Activated T-cell treated with anti-CD3 and anti-CD28 coated beads, Interleukin-2, amount 50 U/mL, for 72 hours (primary cell): ENCODE results near the gene RBPMS2. TPM values are rescaled to one million over a fixed set of nuclear protein-coding genes. Genes with fewer than 3 reads are reported as not detected.
A peak's percentile ranks its signal among the peaks of the same experiment; 100 is the strongest.

Source experiments
- ATAC-seq, 2 donors: fragments of 150-1000 bp; cut with Tn5 transposase; replicated peaks in 1 of 2; 2 replicates each; pipeline ENCODE4 v1.10.0; 2021; ENCODE audit warnings: moderate library complexity in 2 of 2, mild to moderate bottlenecking in 1 of 2
- DNase-seq, 2 donors: peaks; one replicate each; pipeline ENCODE4 v3.0.0; 2021 to 2022; ENCODE audit warnings: mixed read lengths in 1 of 2
- H3K27ac Mint-ChIP-seq: one replicate; pipeline ENCODE4 v1.8.0; 2022; ENCODE audit warnings: mild to moderate bottlenecking, moderate library complexity, mixed read lengths
- H3K27me3 Mint-ChIP-seq: one replicate; pipeline ENCODE4 v1.8.0; 2022; ENCODE audit warnings: low read depth, mixed read lengths
- H3K36me3 Mint-ChIP-seq, 2 donors: one replicate each; pipeline ENCODE4 v1.8.0; 2022; ENCODE audit warnings: mixed read lengths in 2 of 2, mild to moderate bottlenecking in 1 of 2; ENCODE audit not compliant: insufficient read depth in 2 of 2
- H3K4me1 Mint-ChIP-seq: one replicate; pipeline ENCODE4 v1.8.0; 2022; ENCODE audit warnings: low read depth, mixed read lengths
- H3K4me3 Mint-ChIP-seq, 2 donors: one replicate each; pipeline ENCODE4 v1.8.0; 2022; ENCODE audit warnings: mild to moderate bottlenecking in 2 of 2, mixed read lengths in 2 of 2, moderate library complexity in 2 of 2
- H3K9me3 Mint-ChIP-seq, 2 donors: one replicate each; pipeline ENCODE4 v1.8.0; 2022; ENCODE audit warnings: mixed read lengths in 2 of 2
- total RNA-seq, 2 donors: library from RNA; stranded (reverse); gene quantifications; one replicate each; pipeline ENCODE4 v1.2.3, GENCODE V29; 2022

RBPMS2 gene
- total RNA-seq, 2 donors from 2014 or later: 0.14 TPM; not detected in 1

DNA sequence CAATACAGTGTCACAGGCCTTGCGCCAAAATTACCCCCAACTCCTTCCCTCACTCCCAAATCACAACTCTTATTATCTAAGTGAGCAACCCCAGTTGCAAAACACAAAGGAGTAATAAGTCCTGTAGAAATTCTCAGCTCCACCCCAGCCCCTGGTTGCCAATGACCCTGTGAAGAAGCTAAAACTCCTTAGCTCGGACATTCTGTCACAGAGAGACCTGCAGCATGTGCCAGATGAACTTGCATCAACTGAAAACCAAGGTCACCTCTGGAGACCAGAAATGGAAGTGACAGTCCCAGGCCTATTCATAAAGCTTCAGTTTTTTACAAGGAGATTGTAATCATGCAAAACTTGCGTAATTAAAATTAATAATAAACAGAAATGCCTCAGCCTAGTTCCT lies 55.2 kb downstream of the RBPMS2 start:
- ATAC-seq: no peak
- no peak for DNase-seq
- H3K27ac Mint-ChIP-seq: no peak overlapping the region
- H3K4me3 Mint-ChIP-seq: no peak overlapping the region
- H3K4me1 Mint-ChIP-seq: peaks cover 14% of the 10 kb centered on the region
- no peaks in the 10 kb centered on the region for H3K36me3 Mint-ChIP-seq
- no peaks in the 10 kb centered on the region for H3K27me3 Mint-ChIP-seq
- H3K9me3 Mint-ChIP-seq: no peaks in the 10 kb centered on the region

DNA sequence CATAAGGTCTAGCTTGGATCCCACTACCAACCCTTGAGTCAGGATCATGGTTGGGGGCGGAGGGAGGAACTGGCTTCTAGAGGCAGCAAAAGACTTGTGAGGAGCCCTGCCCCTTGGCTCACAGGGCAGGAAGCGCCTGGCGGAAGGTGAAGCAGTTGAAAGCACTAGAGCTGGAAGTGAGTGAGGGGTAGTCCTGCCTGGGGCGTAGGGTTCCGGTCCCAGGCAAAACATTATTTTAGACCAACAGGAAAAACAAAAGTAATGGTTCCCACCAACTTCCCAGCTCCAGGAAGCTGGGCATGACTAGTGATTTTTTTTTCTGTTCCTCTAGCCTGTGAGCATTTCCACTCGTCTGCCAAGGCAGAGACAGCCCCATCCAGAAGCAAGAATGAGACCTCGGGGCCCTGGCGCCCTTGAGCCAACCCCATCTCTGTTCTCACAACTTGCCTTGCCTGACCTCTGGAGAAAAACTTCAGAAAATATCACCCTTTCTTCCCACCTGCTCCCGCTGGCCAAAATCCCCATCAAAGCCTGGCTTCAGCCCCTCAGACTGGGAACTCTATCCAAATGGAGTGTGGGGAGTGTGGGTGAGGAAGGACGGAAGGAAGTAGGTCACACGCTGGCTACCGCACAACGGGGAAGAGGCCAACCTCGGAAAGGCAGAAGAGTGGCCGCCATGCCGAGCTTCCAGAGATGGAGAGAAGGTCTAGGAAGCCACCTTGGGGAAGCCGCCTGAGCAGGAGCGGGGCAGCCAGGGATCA lies 57.5 kb downstream of the RBPMS2 start:
- H3K4me1 Mint-ChIP-seq: peaks cover 14% of the 10 kb centered on the region
- ATAC-seq: no peak
- peak overlapping the region in 1 of 2 donors; percentile 12 for H3K4me3 Mint-ChIP-seq
- no peak overlapping the region for H3K27ac Mint-ChIP-seq
- H3K9me3 Mint-ChIP-seq: no peaks in the 10 kb centered on the region
- peak in 1 of 2 donors; percentile 12 for DNase-seq
- H3K36me3 Mint-ChIP-seq: no peaks in the 10 kb centered on the region
- H3K27me3 Mint-ChIP-seq: no peaks in the 10 kb centered on the region

DNA sequence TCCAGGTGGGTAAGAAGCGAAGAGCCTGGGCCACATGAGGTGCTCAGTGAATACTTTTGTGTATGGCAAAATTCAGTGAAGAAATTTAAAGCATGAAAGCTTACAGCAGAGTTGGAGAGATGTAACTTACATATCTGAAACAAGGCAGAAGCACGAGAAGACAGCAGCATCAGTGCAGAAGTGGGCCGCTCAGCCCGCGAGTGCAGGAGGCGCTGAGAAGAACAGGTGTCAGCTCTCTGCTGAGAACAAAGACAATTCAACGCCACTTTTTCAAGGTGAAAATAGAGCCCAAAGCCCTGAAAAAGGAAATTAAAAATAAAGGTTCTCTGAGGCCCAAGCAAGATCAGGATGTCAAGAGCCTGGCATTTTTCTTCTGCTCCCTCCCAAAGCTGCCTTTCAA lies 58.3 kb downstream of the RBPMS2 start:
- H3K4me3 Mint-ChIP-seq: no peak overlapping the region
- no peaks in the 10 kb centered on the region for H3K27me3 Mint-ChIP-seq
- ATAC-seq (no peak), DNase-seq (no peak)
- H3K27ac Mint-ChIP-seq: no peak overlapping the region
- no peaks in the 10 kb centered on the region for H3K9me3 Mint-ChIP-seq
- peaks cover 14% of the 10 kb centered on the region for H3K4me1 Mint-ChIP-seq
- H3K36me3 Mint-ChIP-seq: no peaks in the 10 kb centered on the region

DNA sequence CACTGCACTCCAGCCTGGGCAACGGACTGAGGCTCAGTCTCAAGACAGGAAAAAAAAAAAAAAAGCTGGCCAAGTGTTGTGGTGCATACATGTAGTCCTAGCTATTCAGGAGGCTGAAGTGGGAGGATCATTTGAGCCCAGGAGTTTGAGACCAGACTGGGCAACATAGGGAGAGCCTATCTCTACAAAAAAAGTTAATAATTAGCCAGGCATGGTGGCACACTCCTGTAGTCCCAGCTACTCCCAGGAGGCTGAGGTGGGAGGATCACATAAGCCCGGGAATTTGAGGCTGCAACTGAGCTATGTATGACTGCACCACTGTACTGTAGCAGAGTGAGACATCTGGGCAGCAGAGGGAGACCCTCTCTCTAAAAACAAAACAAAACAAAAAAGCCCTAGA lies 58.9 kb downstream of the RBPMS2 start:
- H3K9me3 Mint-ChIP-seq: no peaks in the 10 kb centered on the region
- H3K27me3 Mint-ChIP-seq: no peaks in the 10 kb centered on the region
- no peak overlapping the region for H3K27ac Mint-ChIP-seq
- no peak overlapping the region for H3K4me3 Mint-ChIP-seq
- H3K4me1 Mint-ChIP-seq: peaks cover 14% of the 10 kb centered on the region
- ATAC-seq: no peak
- no peak for DNase-seq
- H3K36me3 Mint-ChIP-seq: no peaks in the 10 kb centered on the region

DNA sequence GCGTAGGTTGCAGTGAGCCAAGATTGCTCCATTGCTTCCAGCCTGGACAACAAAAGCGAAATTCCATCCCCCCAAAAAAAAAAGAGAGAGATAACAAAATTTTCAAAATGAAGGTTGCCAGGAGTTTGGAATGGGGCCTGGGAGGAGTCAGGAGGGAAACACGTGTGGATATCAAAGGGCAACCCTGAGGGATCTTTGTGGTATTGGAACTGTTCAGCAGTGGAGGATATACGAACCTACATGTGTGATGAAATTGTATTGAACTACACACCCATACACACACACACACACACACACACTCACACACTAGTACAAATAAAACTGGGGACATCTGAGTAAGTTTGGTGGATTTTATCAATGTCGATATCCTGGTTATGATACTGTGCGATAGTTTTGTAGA lies 61.8 kb downstream of the RBPMS2 start:
- no peaks in the 10 kb centered on the region for H3K27me3 Mint-ChIP-seq
- no peaks in the 10 kb centered on the region for H3K36me3 Mint-ChIP-seq
- no peak overlapping the region for H3K4me3 Mint-ChIP-seq
- DNase-seq (no peak), ATAC-seq (no peak)
- no peak overlapping the region for H3K27ac Mint-ChIP-seq
- no peaks in the 10 kb centered on the region for H3K9me3 Mint-ChIP-seq
- peaks cover 14% of the 10 kb centered on the region for H3K4me1 Mint-ChIP-seq

DNA sequence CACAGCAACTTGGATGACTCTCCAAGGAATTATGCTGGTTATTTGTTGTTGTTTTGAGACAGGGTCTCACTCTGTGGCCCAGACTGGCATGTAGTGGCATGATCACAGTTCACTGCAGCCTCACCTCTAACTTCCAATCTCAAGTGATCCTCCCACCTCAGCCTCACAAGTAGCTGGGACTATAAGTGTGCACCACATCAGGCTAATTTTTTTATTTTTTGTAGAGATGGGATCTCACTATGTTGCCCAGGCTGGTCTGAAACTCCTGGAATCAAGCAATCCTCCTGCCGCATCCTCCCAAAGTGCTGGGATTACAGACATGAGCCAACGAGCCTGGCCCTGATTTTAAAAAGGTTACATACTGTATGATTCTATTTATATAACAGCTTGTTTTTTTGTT lies 63.0 kb downstream of the RBPMS2 start:
- no peak overlapping the region for H3K27ac Mint-ChIP-seq
- DNase-seq: no peak
- no peak for ATAC-seq
- no peaks in the 10 kb centered on the region for H3K9me3 Mint-ChIP-seq
- H3K36me3 Mint-ChIP-seq: no peaks in the 10 kb centered on the region
- peaks cover 4% of the 10 kb centered on the region for H3K4me1 Mint-ChIP-seq
- no peaks in the 10 kb centered on the region for H3K27me3 Mint-ChIP-seq
- H3K4me3 Mint-ChIP-seq: no peak overlapping the region

DNA sequence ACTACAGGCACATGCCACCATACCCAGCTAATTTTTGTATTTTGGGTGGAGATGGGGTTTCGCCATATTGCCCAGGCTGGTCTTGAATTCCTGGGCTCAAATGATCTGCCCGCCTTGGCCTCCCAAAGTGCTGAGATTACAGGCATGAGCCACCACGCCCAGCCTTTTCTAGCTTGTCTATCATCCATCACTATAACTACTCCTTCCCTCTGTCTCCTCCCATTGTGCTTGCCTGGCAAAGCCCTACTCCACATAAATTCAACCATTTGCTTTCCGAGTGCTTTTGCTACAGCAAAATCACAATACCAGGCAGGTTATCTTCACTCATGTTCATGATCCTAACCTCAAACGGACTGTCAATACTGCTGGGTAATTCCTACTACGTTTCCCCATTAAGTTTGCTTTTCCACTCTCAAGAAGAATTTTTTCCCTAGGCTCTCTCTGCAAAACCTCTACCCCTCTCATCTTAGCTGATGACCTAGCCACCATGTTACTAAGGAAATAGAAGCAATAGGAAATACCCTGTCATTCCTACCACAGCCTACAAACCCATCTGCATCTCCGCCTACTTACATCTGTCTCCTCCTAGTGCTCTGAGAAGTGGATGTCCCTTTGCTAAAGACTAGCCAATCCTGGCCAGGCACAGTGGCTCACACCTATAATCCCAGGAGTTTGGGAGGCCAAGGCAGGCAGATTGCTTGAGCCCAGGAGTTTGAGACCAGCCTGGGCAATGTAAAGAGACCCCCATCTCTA lies 64.5 kb downstream of the RBPMS2 start:
- Mint-ChIP-seq H3K36me3 (no peaks in the 10 kb centered on the region), H3K27ac (no peak overlapping the region), H3K4me1 (no peaks in the 10 kb centered on the region), H3K27me3 (no peaks in the 10 kb centered on the region), H3K9me3 (no peaks in the 10 kb centered on the region), H3K4me3 (no peak overlapping the region)
- DNase-seq (no peak), ATAC-seq (no peak)

DNA sequence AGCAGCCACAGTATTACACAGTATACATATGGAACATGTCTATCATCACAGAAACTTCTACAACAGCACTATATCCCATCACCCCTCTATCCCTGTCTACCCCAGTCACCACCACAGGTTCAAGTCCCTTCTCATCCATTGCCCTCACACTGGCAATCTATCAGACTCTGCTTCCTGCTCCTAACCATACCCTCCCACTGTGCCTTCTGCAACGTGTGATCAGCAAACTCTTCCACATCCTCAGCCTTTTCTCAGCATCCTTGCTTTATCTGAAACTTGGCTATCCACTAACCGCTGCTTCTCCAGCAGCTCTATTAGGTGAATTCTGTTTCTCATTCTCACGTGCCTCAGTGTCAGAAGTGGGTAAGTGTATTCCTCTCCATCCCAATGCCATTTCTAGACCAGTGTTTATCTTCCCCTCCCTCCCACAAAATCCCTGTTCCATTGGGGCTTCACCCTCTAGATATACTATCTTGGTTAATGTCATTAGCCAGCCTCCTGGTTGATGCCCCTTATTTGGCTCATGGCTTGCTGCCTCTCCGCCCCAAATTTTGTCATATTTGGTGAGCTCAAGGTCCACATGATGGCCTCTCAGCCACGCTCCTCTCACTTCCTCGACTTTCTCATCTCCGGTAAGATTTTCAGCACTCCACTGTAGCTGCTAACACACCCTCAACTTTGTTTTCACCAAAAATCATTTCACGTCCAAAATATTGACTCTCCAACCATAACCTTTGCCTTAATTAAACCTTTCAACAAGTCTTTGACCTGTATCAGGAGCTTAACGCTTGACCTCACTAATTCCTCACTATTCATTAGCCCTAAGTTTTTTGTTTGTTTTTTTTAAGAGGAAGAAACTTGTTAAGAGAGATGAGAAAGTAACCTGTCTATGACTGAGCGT lies 69.1 kb downstream of the RBPMS2 start:
- DNase-seq: no peak

DNA sequence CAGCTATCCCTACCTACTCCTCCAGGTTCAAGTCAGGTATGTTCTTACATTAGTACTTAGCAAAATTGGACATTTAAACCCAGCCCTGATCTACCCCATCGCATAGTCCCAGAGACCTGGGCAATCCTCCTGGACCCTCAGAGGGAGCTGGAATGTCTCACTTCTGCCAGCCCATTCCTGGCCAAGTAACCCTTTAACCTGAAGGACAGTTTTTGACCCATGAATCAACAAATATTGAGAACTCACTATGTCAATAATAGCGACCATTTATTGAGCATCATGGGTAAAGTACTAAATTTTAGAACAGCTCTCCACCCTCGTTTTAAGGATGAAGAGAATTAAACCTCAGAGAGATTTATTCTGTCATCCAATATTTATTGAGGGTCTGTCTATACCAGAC lies 70.4 kb downstream of the RBPMS2 start:
- Mint-ChIP-seq H3K4me3 (no peak overlapping the region), H3K4me1 (peaks cover 34% of the 10 kb centered on the region), H3K27me3 (no peaks in the 10 kb centered on the region), H3K9me3 (no peaks in the 10 kb centered on the region), H3K27ac (no peak overlapping the region), H3K36me3 (peaks cover 6 to 9% of the 10 kb centered on the region in 2 donors)
- no peak for DNase-seq
- no peak for ATAC-seq

More for the DNA sequence above, 69.1 kb downstream of the RBPMS2 start:
- Mint-ChIP-seq H3K4me1 (peaks cover 21% of the 10 kb centered on the region), H3K27me3 (no peaks in the 10 kb centered on the region), H3K36me3 (peaks cover 2 to 3% of the 10 kb centered on the region in 2 donors), H3K9me3 (no peaks in the 10 kb centered on the region), H3K4me3 (no peak overlapping the region), H3K27ac (no peak overlapping the region)
- ATAC-seq: no peak

DNA sequence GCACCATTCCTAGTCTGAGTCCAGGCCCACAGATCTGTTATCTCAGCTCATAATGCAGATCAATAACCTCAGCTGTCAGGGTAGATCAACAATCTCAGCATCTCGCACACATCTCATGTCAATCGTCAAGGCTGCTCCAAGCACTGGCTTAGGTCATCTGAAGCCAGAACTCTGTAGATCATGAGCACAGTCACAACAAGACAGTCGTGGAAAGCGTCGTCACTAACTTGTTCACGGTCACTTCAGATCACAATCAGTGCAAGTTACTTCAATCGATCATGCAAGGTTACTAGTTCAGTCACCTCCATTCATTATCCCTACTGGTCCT lies 71.8 kb downstream of the RBPMS2 start:
- Mint-ChIP-seq H3K4me1 (peaks cover 48% of the 10 kb centered on the region), H3K9me3 (no peaks in the 10 kb centered on the region), H3K27ac (peak overlapping the region; percentile 64), H3K36me3 (peaks cover 6 to 9% of the 10 kb centered on the region in 2 donors), H3K27me3 (no peaks in the 10 kb centered on the region), H3K4me3 (peak overlapping the region; percentile 87 to 89)
- ATAC-seq: peak; percentile 15 to 27
- no peak for DNase-seq

DNA sequence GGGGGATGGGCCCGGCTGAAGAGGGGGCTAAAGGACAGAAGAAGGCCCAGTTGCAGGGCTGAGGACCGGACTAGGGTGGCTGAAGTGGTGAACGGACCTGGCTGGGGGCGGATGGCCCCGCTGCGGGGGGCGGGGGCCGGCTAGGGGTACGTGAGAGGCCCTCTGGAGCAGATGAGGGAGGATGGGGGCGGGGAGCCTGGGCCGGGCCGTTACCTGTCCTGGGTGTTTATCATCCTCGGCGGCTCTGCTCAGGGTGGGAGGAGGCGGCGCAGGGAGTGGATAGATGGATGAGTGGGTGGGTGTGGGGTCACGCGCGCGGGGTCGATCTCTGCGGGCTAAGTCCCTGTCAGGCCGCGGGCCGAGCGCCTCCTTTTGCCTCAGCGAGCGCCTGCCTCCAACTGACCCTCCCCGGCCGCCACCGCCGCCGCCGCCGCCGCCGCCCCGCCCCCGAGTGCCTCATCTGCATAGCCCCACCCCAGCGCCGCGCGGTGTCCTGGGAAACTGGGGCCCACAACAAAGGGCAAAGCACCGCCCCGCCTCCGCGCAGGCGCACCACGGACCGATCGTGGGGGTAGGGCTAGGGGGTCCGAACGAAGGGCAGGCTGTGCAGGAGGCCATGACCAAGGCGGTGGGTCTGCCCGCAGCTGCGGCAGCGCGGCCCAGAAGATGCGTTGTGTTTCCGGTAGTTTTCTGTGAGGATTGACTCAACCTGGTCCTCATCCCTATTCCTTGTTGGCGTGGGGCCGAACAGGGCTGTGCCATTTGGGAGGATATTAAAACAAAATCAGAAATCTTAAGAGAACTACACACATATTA lies 72.4 kb downstream of the RBPMS2 start:
- peaks cover 6 to 9% of the 10 kb centered on the region in 2 donors for H3K36me3 Mint-ChIP-seq
- no peaks in the 10 kb centered on the region for H3K9me3 Mint-ChIP-seq
- H3K27me3 Mint-ChIP-seq: no peaks in the 10 kb centered on the region
- peak overlapping the region; percentile 87 to 89 for H3K4me3 Mint-ChIP-seq
- H3K4me1 Mint-ChIP-seq: peaks cover 53% of the 10 kb centered on the region
- peak; percentile 95 to 98 for DNase-seq
- peak overlapping the region; percentile 88 for H3K27ac Mint-ChIP-seq
- ATAC-seq: peak; percentile 87 to 88

DNA sequence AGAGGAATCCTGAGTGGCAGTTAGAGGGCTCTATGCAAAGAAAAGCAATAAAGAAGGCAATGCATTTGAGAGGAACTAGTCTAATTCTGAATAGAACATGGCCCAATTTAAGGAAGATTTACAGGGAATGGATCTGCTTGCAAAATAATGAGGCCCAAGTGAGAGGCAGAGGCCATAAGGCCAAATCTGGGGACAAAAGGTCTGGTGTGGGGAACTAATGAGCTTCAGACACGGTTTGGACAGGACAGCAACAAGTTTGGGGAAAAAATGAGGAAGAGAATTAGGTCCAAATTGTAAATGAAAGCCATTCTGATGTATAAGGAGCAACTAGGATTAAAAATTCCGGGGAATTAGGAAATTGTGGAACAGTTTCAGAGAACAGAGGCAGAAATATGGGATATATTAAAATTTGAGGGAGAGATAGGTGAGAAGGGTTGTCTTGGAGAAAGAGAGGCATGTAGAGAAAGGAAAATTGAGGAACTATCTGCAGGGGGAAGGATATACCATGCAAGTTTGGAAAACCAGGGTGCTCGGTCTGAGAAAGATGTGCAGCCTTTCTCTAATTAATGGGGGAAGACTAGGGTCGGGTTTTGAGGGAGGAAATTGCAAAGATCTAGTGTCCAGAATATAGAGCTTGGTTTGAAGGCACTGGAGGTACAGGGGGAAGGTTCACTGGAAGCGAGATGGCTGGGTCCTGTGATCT lies 73.8 kb downstream of the RBPMS2 start:
- Mint-ChIP-seq H3K27me3 (no peaks in the 10 kb centered on the region), H3K36me3 (peaks cover 6 to 9% of the 10 kb centered on the region in 2 donors), H3K9me3 (no peaks in the 10 kb centered on the region), H3K4me1 (peaks cover 65% of the 10 kb centered on the region), H3K27ac (peak overlapping the region; percentile 10), H3K4me3 (peak overlapping the region; percentile 87 to 89)
- DNase-seq: no peak
- no peak for ATAC-seq
